T1000 (cell line): Measurements from ENCODE around the gene TMEM263.
"Not testable (repeated sequence)": the region's sequence is repeated elsewhere in the genome, so short reads cannot be mapped to it uniquely, and the experiment has no call there.

Experiments used
- DNase-seq: peaks from one replicate; lab custom pipeline; 2025; ENCODE audit warnings: mixed read lengths; lab: John Stamatoyannopoulos, UW

The TMEM263 gene

DNA sequence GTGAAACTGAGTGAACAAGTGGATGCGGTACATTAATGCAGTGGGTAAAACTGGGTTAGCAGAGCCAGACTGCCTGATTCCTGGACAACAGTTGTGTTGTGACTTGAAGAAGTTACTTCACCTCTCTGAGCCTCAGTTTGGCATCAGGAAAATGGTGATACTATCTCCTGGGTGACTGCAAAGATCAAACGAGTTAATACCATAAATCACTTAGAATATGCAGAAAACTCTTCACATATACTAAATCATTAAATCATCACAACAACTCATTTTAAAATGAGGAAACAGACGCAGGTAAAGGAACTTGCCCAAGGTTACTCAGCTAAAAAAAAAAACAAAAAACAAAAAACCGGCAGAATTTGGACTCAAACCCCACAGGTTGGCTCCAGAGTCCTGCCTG is 30.4 kb downstream of the TMEM263 start:
- no peak for DNase-seq

DNA sequence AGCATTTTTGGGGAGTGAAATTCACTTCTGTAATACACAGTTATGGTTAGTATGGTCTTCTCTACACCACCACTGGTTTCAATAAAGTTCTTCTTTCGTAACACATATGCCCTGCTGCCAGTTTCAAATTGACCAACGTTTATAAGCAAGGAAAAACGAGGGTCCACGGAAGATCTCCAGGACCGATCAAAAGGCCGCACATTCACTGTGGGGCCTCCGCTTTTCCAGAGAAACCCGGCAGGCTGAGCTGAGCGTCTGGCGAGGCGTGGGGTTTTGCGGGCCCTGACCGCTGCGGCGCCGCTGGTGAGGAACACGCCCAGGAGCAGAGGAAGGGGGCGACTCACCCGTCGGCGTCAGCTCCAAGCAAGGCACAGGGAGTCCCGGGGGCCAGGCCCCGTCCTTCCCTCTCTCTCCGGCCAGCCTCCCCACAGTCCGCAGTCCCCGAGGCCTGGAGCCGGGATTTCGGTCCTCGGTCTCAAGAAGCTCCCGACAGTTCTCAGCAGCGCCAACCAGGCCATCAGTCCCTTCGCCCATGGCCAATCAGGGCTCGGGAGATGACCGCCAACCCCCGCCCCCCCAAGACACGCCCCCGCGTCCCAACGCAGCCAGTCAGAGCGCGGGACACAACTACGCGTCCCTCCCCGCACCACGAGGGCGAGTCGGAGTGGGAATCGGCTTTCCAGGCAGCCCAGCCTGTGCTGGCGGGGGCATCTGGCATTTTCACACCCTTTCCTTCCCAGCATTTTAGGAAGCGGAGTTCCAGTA is 31.1 kb downstream of the TMEM263 start, which contains the start of gene MTERF2:
TSS of gene MTERF2 (minus strand) at position 522 of the 765 bp plus-strand sequence. CDS start 8,432 bp downstream, outside the sequence.
- peak; percentile 87 for DNase-seq

- no peak for DNase-seq
Measured at GRCh38 chr12:106987846-106988245, 32.1 kb downstream of the TMEM263 start.

DNA sequence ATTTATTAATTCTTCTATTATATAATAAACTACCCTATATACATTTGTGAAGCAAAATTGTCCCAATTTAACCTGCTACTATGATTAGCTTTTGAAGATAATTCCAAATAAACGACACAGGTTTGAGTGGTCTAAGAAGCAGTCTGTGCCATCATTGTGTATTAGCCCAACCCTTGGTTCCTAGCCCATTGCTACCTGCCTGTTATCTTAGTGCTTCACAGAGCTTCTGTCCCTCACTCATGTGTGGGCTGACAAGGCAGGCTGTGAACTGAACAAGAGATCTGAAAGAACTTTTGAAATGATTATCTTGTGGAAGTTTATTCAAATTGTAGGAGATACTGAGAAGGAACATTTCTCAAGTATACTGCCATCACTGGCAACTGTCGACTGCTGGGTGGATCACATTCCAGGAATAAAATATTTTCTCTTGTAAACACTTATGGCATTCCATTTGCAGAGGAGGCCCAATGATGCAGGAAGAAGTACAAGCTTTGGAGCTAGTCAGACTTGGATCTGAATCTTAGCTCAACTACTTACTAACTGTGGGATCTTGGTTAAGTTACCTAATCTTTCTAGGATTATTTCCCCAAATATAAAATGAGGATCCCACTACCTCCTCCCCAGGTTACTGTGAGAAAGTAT is 39.0 kb downstream of the TMEM263 start:
- no peak for DNase-seq

DNA sequence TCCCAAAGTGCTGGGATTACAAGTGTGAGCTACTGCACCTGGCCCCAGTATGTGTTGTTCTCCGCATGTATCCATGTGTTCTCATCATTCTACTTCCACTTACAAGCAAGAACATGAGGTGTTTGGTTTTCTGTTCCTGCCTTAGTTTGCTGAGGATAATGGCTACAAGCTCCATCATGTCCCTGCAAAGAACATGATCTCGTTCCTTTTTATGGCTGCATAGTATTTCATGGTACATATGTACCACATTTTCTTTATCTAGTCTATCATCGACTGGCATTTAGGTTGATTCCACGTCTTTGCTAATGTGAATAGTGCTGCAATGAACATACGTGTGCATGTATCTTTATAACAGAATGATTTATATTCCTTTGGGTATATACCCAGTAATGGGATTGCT is 40.4 kb downstream of the TMEM263 start:
- DNase-seq, result not testable (repeated sequence)

GRCh38 chr12:106997916-106998315 is 42.2 kb downstream of the TMEM263 start:
- no peak for DNase-seq

DNA sequence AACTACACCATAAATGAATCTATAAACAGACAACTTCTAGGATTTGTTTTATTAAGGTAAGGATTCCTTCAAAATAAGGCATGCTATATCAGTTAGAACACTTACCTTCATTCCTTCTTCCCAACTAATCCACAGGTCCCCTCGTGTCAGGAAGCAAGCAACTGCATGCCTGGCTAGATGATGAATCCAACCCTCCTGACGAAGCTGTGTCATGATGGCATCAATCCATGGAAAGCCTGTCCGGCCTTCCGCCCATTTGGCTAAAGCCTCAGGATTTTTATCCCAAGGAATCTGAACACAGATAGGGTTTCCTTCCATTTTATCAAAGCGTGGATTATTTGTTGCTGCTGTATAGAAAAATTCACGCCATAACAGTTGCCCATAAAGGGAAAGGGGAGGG is 43.7 kb downstream of the TMEM263 start:
- DNase-seq, result no peak

- DNase-seq, result not testable (repeated sequence)
Measured at GRCh38 chr12:107002665-107003064, 47.0 kb downstream of the TMEM263 start.

DNA sequence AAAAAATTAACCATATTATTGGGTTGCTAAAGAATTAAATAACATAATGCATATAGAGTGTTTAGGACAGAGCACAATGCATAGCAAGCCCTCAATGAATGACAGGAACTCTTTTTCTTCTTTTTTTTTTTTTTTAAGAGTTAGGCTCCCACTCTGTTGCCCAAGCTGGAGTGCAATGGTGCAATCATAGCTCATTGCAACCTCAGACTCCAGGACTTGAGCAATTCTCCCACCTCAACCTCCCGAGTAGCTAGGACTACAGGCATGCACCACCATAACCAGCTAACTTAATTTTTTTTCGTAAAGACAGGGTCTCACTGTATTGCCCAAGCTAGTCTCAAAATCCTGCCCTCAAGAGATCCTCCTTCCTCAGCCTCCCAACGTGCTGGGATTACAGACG is 51.7 kb downstream of the TMEM263 start:
- DNase-seq, result no peak

GRCh38 chr12:107011519-107011918 is 55.8 kb downstream of the TMEM263 start:
- no peak for DNase-seq

DNA sequence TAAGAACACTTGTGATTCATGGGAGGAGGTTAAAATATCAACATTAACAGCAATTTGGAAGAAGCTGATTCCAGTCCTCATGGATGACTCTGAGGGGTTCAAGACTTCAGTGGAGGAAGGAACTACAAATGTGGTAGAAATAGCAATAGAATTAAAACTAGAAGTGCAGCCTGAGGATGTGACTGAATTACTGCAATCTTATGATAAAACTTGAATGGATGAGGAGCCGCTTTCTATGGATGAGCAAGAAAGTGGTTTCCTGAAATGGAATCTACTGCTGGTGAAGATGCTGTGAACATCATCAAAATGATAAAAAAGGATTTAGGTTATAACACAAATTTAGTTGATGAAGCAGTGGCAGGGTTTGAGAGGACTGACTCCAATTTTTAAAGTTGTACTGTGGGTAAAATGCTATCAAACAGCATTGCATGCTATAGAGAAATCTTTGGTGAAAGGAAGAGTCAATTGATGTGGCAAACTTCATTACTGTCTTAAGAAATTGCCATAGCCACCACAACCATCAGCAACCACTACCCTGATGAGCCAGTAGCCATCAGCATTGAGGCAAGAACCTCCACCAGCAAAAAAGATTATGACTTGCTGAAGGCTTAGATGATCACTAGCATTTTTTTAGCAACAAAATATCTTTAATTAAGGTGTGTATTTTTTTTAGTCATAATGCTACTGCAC is 57.2 kb downstream of the TMEM263 start:
- DNase-seq, result no peak

GRCh38 chr12:107014055-107014454 is 58.3 kb downstream of the TMEM263 start:
- DNase-seq, result no peak

GRCh38 chr12:107017042-107017441 is 61.3 kb downstream of the TMEM263 start:
- DNase-seq, result no peak

DNA sequence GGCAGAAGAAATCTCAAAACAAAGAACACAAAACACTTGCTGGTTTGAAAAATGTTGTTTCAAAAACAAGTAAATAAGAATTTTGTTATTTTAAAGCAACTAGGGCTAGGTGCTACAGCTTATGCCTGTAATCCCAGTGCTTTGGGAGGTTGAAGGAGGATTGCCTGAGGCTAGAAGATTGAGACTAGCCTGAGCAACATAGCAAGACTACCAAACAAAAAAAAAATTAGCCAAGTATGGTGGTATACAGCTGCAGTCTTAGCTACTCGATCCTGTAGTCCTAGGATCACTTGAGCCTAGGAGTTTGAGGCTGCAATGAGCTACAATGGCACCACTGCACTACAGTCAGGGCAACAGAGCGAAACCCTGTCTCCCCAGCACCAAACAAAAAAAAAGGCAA is 63.8 kb downstream of the TMEM263 start:
- DNase-seq, result no peak
